ENCODE measurements around the gene TP63.

TP63 gene

DNA sequence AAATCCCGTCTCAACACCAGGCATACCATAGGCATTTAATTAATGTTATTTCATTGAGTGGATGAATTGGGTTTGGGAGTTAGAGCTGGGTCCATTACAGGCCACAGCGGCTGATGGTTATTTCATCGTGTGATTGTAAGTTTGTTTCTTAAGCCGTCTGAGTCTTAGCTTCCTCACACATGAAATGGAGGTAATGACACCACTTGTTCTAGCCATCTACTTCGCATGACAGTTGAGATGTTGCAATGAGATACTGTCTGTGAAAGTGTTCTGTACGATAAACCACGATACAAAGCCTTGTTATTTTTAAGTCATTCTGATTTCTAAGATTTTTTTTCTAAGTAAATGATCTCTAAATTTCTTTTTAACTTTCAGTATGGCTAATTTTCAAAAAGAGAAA is 8.6 kb upstream of the TP63 start:
- TF ChIP-seq, protein P1, sequence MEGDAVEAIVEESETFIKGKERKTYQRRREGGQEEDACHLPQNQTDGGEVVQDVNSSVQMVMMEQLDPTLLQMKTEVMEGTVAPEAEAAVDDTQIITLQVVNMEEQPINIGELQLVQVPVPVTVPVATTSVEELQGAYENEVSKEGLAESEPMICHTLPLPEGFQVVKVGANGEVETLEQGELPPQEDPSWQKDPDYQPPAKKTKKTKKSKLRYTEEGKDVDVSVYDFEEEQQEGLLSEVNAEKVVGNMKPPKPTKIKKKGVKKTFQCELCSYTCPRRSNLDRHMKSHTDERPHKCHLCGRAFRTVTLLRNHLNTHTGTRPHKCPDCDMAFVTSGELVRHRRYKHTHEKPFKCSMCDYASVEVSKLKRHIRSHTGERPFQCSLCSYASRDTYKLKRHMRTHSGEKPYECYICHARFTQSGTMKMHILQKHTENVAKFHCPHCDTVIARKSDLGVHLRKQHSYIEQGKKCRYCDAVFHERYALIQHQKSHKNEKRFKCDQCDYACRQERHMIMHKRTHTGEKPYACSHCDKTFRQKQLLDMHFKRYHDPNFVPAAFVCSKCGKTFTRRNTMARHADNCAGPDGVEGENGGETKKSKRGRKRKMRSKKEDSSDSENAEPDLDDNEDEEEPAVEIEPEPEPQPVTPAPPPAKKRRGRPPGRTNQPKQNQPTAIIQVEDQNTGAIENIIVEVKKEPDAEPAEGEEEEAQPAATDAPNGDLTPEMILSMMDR (IDR thresholded peaks at IDR 0.05; ENCODE audit: low read depth, low read length) = no peak
- H3K4me3 ChIP-seq (ENCODE audit: low read depth, low read length) = no peak overlapping the region
- in situ Hi-C loops (cut with HindIII; ENCODE audit: low sequenced_read_pairs) = no loop called here
- no peak for DNase-seq (ENCODE audit: low read depth, low spot score)

DNA sequence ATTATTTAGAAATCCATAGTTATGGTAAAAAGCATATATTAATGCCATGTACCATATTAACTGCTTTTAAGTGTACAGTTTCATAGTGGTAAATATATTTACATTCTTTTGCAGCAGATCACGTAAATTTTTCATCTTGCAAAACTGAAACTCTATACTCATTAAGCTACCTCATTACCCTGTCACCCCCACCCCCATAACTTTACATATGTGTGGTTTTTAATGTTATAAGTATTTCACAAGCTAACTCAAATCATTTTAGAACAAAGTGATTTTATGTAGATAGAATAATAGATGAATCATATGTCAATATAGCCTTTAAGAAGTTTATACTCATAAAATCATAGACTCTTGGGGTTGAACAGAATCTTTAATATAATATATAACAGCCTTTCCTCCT is 7.1 kb upstream of the TP63 start:
- DNase-seq (ENCODE audit: low read depth, low spot score) = no peak
- TF ChIP-seq, protein P1 (IDR thresholded peaks at IDR 0.05; ENCODE audit: low read depth, low read length) = no peak
- H3K4me3 ChIP-seq (ENCODE audit: low read depth, low read length) = no peak overlapping the region
- in situ Hi-C loops (cut with HindIII; ENCODE audit: low sequenced_read_pairs) = no loop called here

DNA sequence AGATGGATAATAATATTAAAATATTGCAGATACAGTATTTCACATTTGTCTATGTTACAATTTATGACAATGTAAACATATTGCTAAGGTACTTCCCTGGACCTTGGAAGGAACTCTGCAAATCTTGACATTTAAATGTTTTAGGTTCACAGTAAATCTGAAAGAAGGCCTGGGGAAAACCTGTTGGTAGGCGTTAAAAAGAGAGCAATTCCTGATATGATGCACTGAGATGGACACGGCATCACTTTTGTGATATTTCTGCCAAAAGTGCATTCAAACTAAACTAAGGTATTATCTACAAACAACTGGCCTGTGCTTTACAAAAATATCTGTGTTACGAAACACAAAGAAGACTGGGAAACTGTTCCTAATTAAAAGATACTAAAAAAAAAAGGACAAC is 6.1 kb upstream of the TP63 start:
- in situ Hi-C loops (cut with HindIII; ENCODE audit: low sequenced_read_pairs) = no loop called here
- no peak overlapping the region for H3K4me3 ChIP-seq (ENCODE audit: low read depth, low read length)
- TF ChIP-seq, protein P1 (IDR thresholded peaks at IDR 0.05; ENCODE audit: low read depth, low read length) = no peak
- no peak for DNase-seq (ENCODE audit: low read depth, low spot score)

DNA sequence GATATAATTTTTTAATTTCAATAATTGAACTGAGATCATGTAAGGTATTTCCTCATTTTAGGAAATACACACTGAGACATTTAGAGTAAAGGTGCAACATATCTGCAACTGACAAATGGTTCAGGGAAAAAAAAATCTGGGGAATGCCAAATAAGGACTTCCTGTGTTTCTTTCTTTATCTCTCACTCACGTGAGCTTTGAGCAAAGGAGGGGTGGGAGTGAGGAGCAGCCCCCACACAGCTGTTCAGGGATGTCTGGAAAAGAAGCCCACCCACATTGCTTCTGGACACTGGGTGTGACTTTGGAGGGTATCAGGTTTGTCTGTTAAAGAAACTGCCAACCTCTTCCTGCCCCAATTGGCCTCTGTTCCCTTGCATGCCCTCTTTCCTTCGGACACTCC is 5.6 kb upstream of the TP63 start:
- TF ChIP-seq, protein P1 (IDR thresholded peaks at IDR 0.05; ENCODE audit: low read depth, low read length) = no peak
- no peak overlapping the region for H3K4me3 ChIP-seq (ENCODE audit: low read depth, low read length)
- in situ Hi-C loops (cut with HindIII; ENCODE audit: low sequenced_read_pairs) = no loop called here
- no peak for DNase-seq (ENCODE audit: low read depth, low spot score)

DNA sequence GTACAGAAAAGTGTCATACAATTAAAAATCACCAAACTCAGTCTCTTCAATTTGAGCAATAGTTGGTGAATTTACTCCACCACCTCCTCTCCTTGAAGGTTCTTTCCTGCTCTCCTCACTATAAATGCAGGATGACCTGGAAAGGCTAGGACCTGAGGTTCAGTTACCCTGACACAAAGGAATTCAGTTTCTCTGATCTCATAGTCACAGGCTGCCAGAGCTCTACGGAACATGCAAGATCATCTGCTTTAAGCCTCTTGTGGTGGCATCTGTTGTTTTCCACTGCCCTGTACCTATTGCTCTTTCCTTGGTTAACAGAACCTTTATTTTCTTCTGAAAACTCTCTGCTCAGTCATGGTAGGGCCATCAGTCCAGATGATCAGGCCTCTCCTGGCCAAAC is 4.9 kb upstream of the TP63 start:
- in situ Hi-C loops (cut with HindIII; ENCODE audit: low sequenced_read_pairs) = no loop called here
- H3K4me3 ChIP-seq (ENCODE audit: low read depth, low read length) = no peak overlapping the region
- DNase-seq (ENCODE audit: low read depth, low spot score) = no peak
- TF ChIP-seq, protein P1 (IDR thresholded peaks at IDR 0.05; ENCODE audit: low read depth, low read length) = no peak

DNA sequence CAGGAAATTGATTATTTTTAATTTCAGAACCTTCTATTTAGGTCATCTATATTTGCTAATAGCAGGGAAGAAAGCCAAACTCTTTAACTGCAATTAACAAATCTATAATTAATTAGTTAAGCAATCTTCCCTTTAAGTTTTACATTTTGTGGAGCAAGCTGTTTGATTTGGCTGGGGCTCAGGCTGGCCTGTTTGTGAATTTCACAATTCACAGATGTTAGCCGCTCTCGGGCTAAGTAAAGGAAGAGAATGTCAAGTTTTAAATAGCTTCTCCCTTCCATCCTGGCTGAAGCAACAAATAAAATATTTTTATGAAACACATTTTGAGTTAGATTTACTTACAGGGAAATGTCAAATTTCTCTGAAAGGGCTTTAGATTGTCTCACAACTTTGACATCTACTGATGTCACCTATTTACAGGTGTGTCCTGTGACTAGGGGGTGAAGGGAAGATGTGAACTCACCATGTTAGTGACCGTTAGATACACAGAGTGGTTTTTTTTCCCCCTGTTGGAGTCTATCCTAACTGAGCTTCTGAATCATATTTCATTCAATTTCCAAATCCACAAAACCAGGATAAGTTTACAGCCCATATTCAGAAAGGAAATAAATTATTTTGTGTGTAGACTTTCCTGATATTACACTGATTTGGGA is 1.3 kb upstream of the TP63 start:
- DNase-seq (ENCODE audit: low read depth, low spot score) = peak; percentile 9
- no peak overlapping the region for H3K4me3 ChIP-seq (ENCODE audit: low read depth, low read length)
- in situ Hi-C loops (cut with HindIII; ENCODE audit: low sequenced_read_pairs) = no loop called here
- TF ChIP-seq, protein P1 (IDR thresholded peaks at IDR 0.05; ENCODE audit: low read depth, low read length) = no peak
